Trophoblast cell (in vitro differentiated cells and primary cell): ENCODE results near the gene TSR3.

ENCODE experiments used
- DNase-seq, 2 donors: peaks; one replicate each; pipeline ENCODE4 v3.0.0-alpha.2; 2016
- H2AFZ ChIP-seq: 2 replicates; pipeline ENCODE4 v1.6.1; 2013; ENCODE audit warnings: low read length, moderate library complexity, mild to moderate bottlenecking; ENCODE audit not compliant: insufficient read depth, poor library complexity
- H2AK5ac ChIP-seq: 2 replicates; pipeline ENCODE4 v1.6.1; 2013; ENCODE audit warnings: mild to moderate bottlenecking, low read length
- H2BK120ac ChIP-seq: 2 replicates; pipeline ENCODE4 v1.6.1; 2013; ENCODE audit warnings: low read length, mild to moderate bottlenecking, moderate library complexity; ENCODE audit not compliant: insufficient read depth, poor library complexity
- H2BK12ac ChIP-seq: 2 replicates; pipeline ENCODE4 v1.6.1; 2013; ENCODE audit warnings: mild to moderate bottlenecking, low read length, moderate library complexity
- H2BK5ac ChIP-seq: 2 replicates; pipeline ENCODE4 v1.6.1; 2013; ENCODE audit warnings: low read length, low read depth, moderate library complexity, mild to moderate bottlenecking; ENCODE audit not compliant: poor library complexity
- H3K14ac ChIP-seq: 2 replicates; pipeline ENCODE4 v1.6.1; 2013; ENCODE audit warnings: mild to moderate bottlenecking, low read length
- H3K18ac ChIP-seq: 2 replicates; pipeline ENCODE4 v1.6.1; 2013; ENCODE audit warnings: mild to moderate bottlenecking, low read length
- H3K23ac ChIP-seq: 2 replicates; pipeline ENCODE4 v1.6.1; 2013; ENCODE audit warnings: low read length
- H3K27ac ChIP-seq: 2 replicates; pipeline ENCODE4 v1.5.1; 2013; ENCODE audit warnings: low read depth, mild to moderate bottlenecking, inconsistent platforms, low read length, moderate library complexity
- H3K27me3 ChIP-seq: 2 replicates; pipeline ENCODE4 v1.6.1; 2013; ENCODE audit warnings: inconsistent platforms, mild to moderate bottlenecking, low read length, moderate library complexity; ENCODE audit not compliant: insufficient read depth
- H3K36me3 ChIP-seq, 2 experiments: 1 replicate in 1 of 2; 2 replicates in 1 of 2; pipeline ENCODE4 v1.6.1; 2013; ENCODE audit warnings: low read length in 2 of 2, mild to moderate bottlenecking in 2 of 2, moderate library complexity in 1 of 2; ENCODE audit not compliant: insufficient read depth in 2 of 2, control insufficient read depth in 1 of 2
- H3K4ac ChIP-seq: 2 replicates; pipeline ENCODE4 v1.6.1; 2013; ENCODE audit warnings: low read depth, mild to moderate bottlenecking, low read length, moderate library complexity
- H3K4me1 ChIP-seq, 2 experiments: 1 replicate in 1 of 2; 2 replicates in 1 of 2; pipeline ENCODE4 v1.6.1; 2013; ENCODE audit warnings: low read length in 2 of 2, mild to moderate bottlenecking in 2 of 2, moderate library complexity in 1 of 2; ENCODE audit not compliant: insufficient read depth in 2 of 2, control insufficient read depth in 1 of 2
- H3K4me2 ChIP-seq: 2 replicates; pipeline ENCODE4 v1.6.1; 2013; ENCODE audit warnings: inconsistent platforms, mild to moderate bottlenecking, low read length, moderate library complexity
- H3K4me3 ChIP-seq: 2 replicates; pipeline ENCODE4 v1.5.1; 2013; ENCODE audit warnings: mild to moderate bottlenecking, low read depth, low read length, inconsistent platforms
- H3K79me1 ChIP-seq: one replicate; pipeline ENCODE4 v1.6.1; 2013; ENCODE audit warnings: low read length
- H3K79me2 ChIP-seq: 2 replicates; pipeline ENCODE4 v1.6.1; 2013; ENCODE audit warnings: low read length, mild to moderate bottlenecking; ENCODE audit not compliant: control insufficient read depth, insufficient read depth, poor library complexity
- H3K9ac ChIP-seq: 2 replicates; pipeline ENCODE4 v1.6.1; 2013; ENCODE audit warnings: mild to moderate bottlenecking, low read length
- H3K9me3 ChIP-seq: 2 replicates; pipeline ENCODE4 v1.6.1; 2013; ENCODE audit warnings: low read depth, mild to moderate bottlenecking, control low read depth, inconsistent platforms, low read length; ENCODE audit not compliant: insufficient read depth
- H4K12ac ChIP-seq: 2 replicates; pipeline ENCODE4 v1.6.1; 2013; ENCODE audit warnings: low read depth, mild to moderate bottlenecking, low read length, moderate library complexity
- H4K8ac ChIP-seq: 2 replicates; pipeline ENCODE4 v1.6.1; 2013; ENCODE audit warnings: low read depth, mild to moderate bottlenecking, low read length, moderate library complexity
- H4K91ac ChIP-seq: one replicate; pipeline ENCODE4 v1.6.1; 2013; ENCODE audit warnings: low read depth, mild to moderate bottlenecking, low read length, moderate library complexity
- WGBS: extraction: QIAGEN DNeasy Blood & Tissue Kit; methylation state at CpG from one replicate; pipeline ENCODE4 v1.1.7; 2013; ENCODE audit warnings: missing lambda C conversion rate; ENCODE audit not compliant: insufficient read length, insufficient coverage; ENCODE audit errors: extremely low coverage; 5-methylcytosine and 5-hydroxymethylcytosine counted together

Gene TSR3

DNA sequence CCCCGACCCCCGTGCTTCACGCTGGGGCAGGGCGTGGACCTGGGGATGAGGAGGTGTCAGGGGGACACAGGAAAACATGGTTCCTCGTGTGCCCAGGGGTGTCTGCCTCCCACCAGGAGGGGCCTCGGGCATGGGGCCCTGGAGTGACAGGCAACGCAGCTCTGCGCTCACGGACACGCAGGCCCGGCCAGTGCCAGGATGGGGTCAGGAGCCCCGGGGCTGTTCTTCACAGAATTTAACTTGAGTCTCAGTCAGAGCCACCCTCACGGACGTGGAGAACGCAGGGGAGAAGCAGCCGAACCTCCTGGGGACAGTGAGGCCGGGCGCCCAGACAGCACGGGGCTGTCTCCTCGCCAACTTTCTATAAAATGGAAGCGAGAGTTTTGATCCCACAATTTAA is 46.1 kb upstream of the TSR3 start:
- no CpG with 5 or more reads among the region's 21 CpGs for WGBS

DNA sequence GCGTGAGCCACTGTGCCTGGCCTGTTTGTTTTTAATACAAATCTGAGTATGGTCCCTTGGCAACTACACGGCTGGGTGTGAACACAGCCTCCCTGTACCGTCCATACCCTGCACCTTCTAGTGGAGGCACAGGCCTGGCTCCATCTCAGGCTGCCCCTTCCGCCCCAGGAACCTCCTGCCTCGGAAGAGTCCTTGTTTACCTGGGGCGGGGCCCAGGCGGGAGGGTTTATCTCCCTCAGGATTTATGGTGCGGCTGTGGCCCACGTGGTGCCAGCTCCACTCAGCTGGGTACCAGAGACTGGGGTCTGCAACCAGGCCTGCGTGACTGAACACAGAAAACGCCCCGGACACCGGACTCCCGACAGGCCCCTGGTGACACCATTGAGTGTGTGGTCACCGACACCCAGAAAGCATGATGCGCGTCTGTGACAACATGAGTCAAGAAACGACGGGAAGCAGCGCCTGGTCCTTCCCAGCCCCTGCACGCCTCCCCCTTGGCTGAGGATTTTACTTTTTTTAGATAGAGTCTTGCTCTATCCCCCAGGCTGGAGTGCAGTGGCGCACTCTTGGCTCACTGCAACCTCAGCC is 43.9 kb upstream of the TSR3 start:
- no peak overlapping the region for H2BK12ac ChIP-seq
- H4K12ac ChIP-seq = no peak overlapping the region
- no peak overlapping the region for H3K23ac ChIP-seq
- no peak overlapping the region for H3K18ac ChIP-seq
- peaks cover 1% of the 10 kb centered on the region for H3K9me3 ChIP-seq
- no peak overlapping the region for H4K8ac ChIP-seq
- no peak overlapping the region for H3K4me3 ChIP-seq
- H3K27me3 ChIP-seq = no peaks in the 10 kb centered on the region
- no peak overlapping the region for H2BK5ac ChIP-seq
- H2BK120ac ChIP-seq = no peak overlapping the region
- H3K4ac ChIP-seq = no peak overlapping the region
- no peaks in the 10 kb centered on the region for H3K79me2 ChIP-seq
- H3K9ac ChIP-seq = no peak overlapping the region
- H3K79me1 ChIP-seq = no peaks in the 10 kb centered on the region
- peaks cover 36 to 38% of the 10 kb centered on the region in 2 experiments for H3K36me3 ChIP-seq
- no peak overlapping the region for H2AFZ ChIP-seq
- H3K4me2 ChIP-seq = no peak overlapping the region
- WGBS = no CpG with 5 or more reads among the region's 22 CpGs
- no peak overlapping the region for H4K91ac ChIP-seq
- H2AK5ac ChIP-seq = no peak overlapping the region
- no peaks in the 10 kb centered on the region for H3K4me1 ChIP-seq
- no peak overlapping the region for H3K27ac ChIP-seq
- no peak overlapping the region for H3K14ac ChIP-seq
- DNase-seq = no peak

More for the DNA sequence above, 46.1 kb upstream of the TSR3 start:
- no peak overlapping the region for H3K4ac ChIP-seq
- H3K36me3 ChIP-seq = peaks cover 37 to 42% of the 10 kb centered on the region in 2 experiments
- no peak for DNase-seq
- H3K4me3 ChIP-seq = no peak overlapping the region
- no peaks in the 10 kb centered on the region for H3K79me2 ChIP-seq
- H2AK5ac ChIP-seq = no peak overlapping the region
- no peak overlapping the region for H2BK12ac ChIP-seq
- H3K18ac ChIP-seq = no peak overlapping the region
- H3K27ac ChIP-seq = no peak overlapping the region
- no peak overlapping the region for H3K23ac ChIP-seq
- peaks cover 1% of the 10 kb centered on the region for H3K9me3 ChIP-seq
- H3K79me1 ChIP-seq = no peaks in the 10 kb centered on the region
- H3K27me3 ChIP-seq = no peaks in the 10 kb centered on the region
- no peak overlapping the region for H3K14ac ChIP-seq
- H3K9ac ChIP-seq = no peak overlapping the region
- no peak overlapping the region for H2AFZ ChIP-seq
- no peak overlapping the region for H4K12ac ChIP-seq
- H2BK120ac ChIP-seq = no peak overlapping the region
- no peak overlapping the region for H3K4me2 ChIP-seq
- no peaks in the 10 kb centered on the region for H3K4me1 ChIP-seq
- no peak overlapping the region for H4K8ac ChIP-seq
- no peak overlapping the region for H4K91ac ChIP-seq
- no peak overlapping the region for H2BK5ac ChIP-seq

DNA sequence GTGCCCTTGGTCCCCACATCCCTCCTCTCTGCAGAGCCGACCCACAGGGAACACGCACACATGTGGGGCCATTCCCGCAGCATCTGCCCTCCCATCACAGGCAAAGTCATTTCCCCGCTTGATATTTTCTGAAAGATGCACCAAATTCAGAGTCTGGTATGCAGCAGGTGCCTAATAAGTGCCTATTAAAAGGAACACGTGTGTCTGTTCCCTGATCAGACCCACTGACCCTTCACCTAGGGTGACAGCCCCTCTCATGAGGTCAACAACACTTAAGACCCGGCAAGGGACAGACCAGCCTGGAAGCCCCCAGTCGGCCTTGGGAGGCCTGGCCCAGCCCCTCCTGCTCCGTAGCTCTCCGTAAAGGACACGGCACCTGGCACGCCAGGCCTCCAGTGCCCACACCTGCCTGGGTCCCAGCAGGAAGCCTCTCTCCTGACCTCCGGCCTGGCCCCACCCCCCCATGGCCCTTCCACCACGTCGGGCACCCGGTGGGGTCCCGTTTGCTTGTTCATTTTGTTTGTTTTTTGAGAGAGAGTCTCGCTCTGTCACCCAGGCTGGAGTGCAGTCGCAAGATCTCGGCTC is 42.8 kb upstream of the TSR3 start:
- no peak overlapping the region for H3K4ac ChIP-seq
- no peak overlapping the region for H3K23ac ChIP-seq
- no CpG with 5 or more reads among the region's 19 CpGs for WGBS
- H3K4me3 ChIP-seq = no peak overlapping the region
- H4K8ac ChIP-seq = no peak overlapping the region
- peaks cover 38 to 41% of the 10 kb centered on the region in 2 experiments for H3K36me3 ChIP-seq
- H2AFZ ChIP-seq = no peak overlapping the region
- no peak overlapping the region for H4K91ac ChIP-seq
- H2BK5ac ChIP-seq = no peak overlapping the region
- no peak overlapping the region for H2AK5ac ChIP-seq
- no peak overlapping the region for H4K12ac ChIP-seq
- H3K18ac ChIP-seq = no peak overlapping the region
- DNase-seq = no peak
- no peak overlapping the region for H3K14ac ChIP-seq
- no peak overlapping the region for H3K9ac ChIP-seq
- H3K4me2 ChIP-seq = no peak overlapping the region
- H3K79me1 ChIP-seq = no peaks in the 10 kb centered on the region
- no peaks in the 10 kb centered on the region for H3K27me3 ChIP-seq
- H3K79me2 ChIP-seq = no peaks in the 10 kb centered on the region
- no peak overlapping the region for H3K27ac ChIP-seq
- no peak overlapping the region for H2BK120ac ChIP-seq
- no peaks in the 10 kb centered on the region for H3K4me1 ChIP-seq
- no peak overlapping the region for H2BK12ac ChIP-seq
- peaks cover 1% of the 10 kb centered on the region for H3K9me3 ChIP-seq

DNA sequence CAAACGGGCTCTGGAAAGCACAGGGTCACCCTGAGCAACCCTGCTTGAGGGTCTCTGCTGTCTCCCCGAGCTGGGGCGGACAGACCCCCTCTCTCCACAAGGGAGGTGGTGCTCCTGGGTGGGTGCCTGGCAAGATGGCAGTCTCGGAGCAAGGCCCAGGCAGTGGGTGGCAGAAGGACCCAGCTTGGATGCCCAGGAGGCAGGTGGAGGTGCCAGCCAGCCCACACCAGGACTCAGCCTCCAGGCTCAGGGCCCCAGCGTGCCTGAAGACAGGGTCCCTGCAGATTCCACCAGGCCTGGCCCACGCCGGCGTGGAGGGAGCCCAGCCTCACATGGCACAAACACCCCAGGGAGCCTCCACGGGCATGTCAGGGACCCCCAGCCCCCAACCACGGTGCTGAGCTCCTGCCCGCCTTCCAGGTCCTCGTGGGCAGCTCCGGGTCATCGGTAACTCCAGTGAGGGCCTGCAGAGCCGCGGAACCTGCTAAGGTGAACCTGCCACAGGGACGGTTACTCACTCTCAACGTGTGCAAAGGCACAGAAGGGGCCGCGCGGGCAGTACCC is 42.0 kb upstream of the TSR3 start:
- Histone ChIP-seq H2BK12ac (no peak overlapping the region), H3K27ac (no peak overlapping the region), H4K91ac (no peak overlapping the region), H2AK5ac (no peak overlapping the region), H3K14ac (no peak overlapping the region), H4K12ac (no peak overlapping the region), H3K79me1 (no peaks in the 10 kb centered on the region), H3K4ac (no peak overlapping the region), H3K9me3 (peaks cover 1% of the 10 kb centered on the region), H2BK5ac (no peak overlapping the region), H3K4me1 (no peaks in the 10 kb centered on the region), H3K9ac (no peak overlapping the region), H3K4me2 (no peak overlapping the region), H3K27me3 (no peaks in the 10 kb centered on the region), H4K8ac (no peak overlapping the region), H2AFZ (no peak overlapping the region), H3K4me3 (no peak overlapping the region), H3K36me3 (peaks cover 31 to 33% of the 10 kb centered on the region in 2 experiments), H2BK120ac (no peak overlapping the region), H3K79me2 (no peaks in the 10 kb centered on the region), H3K18ac (no peak overlapping the region), H3K23ac (no peak overlapping the region)
- no CpG with 5 or more reads among the region's 21 CpGs for WGBS
- DNase-seq = no peak
